Upper lobe of left lung (tissue), 4 donors: ENCODE data around the gene CYP4F3.

Source experiments
- CTCF ChIP-seq, 6 experiments: fragments of 450-650 bp in 4 of 6; fragments of 200-600 bp in 2 of 6; sonication (generic) in 2 of 6; IDR thresholded peaks; one replicate each; pipeline ENCODE4 v1.5.1; 2016 to 2019; ENCODE audit warnings: antibody characterized with exemption in 6 of 6
- POLR2A ChIP-seq, 4 donors: fragments of 450-650 bp; IDR thresholded peaks; one replicate each; pipeline ENCODE4 v1.5.1; 2016 to 2017; ENCODE audit warnings: antibody characterized with exemption in 4 of 4, mild to moderate bottlenecking in 2 of 4

GRCh38 chr19:15631817-15632216, 8.9 kb upstream of the CYP4F3 start:
- peak in 2 of 6 experiments; percentile 19 to 33 for TF ChIP-seq CTCF (IDR thresholded peaks at IDR 0.05)
- no peak for TF ChIP-seq POLR2A (IDR thresholded peaks at IDR 0.05)
